ENCODE results near the gene UNK. TPM values are rescaled to one million over a fixed set of nuclear protein-coding genes. Genes with fewer than 3 reads are reported as not detected.

Gene UNK
- total and polyA plus RNA-seq, 2 of the 13 experiments (the other 11 are each of a cell fraction or from before 2014, with no cell fraction given): 31.6 to 33.0 TPM

DNA sequence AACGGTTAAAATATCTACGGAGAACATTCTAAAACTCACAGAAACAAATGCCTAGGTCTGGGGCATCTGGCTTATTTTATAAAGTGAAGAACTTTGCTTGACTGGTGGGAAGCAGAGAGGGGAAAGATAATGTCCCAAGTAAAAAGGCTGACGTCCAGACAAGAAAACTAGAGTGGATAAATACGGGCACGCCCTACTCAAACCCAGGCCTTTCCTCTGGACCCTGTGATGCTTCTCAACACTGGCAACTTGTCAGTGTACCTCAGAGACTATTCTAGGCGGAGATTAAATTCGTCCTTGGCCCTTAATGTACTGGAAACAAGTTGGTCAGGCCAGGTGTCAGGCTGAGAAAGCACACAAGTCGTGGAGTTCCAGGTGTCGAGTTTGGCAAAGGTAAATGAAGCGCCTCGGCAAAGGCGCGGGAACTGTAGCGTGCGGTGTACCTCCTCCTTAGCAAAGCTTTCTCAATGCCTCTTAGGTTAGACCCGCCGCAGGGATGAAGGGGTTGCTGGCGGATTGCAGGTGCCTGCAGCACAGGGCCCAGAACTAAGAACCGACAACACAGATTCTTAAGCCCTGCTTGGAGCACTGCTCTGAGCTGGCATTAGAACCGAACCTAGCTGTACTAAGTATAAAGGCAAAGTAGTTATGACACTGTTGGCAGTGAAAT lies 668 bp upstream of the UNK start (continued):
- TF ChIP-seq KDM4B (CRISPR knock-in tag; IDR thresholded peaks at IDR 0.05) (0 out of 2 replicates have a peak, but pooled peaks have one; percentile 30), ZHX1 (CRISPR knock-in tag; IDR thresholded peaks at IDR 0.05; ENCODE audit: low read depth) (no peak), ISL2 (CRISPR knock-in tag; IDR thresholded peaks at IDR 0.05) (0 out of 2 replicates have a peak, but pooled peaks have one; percentile 34), GABPA (IDR thresholded peaks at IDR 0.05; ENCODE audit: low read depth, low read length) (no peak), GABPA (CRISPR knock-in tag; IDR thresholded peaks at IDR 0.05; ENCODE audit: low read depth) (no peak), GPN1 (CRISPR knock-in tag; IDR thresholded peaks at IDR 0.05; ENCODE audit: borderline replicate concordance) (no peak), IKZF1 (IDR thresholded peaks at IDR 0.05) (no peak), ZNF17 (CRISPR knock-in tag; IDR thresholded peaks at IDR 0.05) (no peak), NFE2 (CRISPR knock-in tag; IDR thresholded peaks at IDR 0.05) (no peak), POGK (CRISPR knock-in tag; conservative IDR thresholded peaks at IDR 0.05) (no peak), ZNF367 (CRISPR knock-in tag; IDR thresholded peaks at IDR 0.05; ENCODE audit: borderline replicate concordance) (no peak), U2AF1 (optimal IDR thresholded peaks at IDR 0.05; ENCODE audit: low read depth, low read length) (no peak), ZSCAN29 (CRISPR knock-in tag; conservative IDR thresholded peaks at IDR 0.05) (0 out of 2 replicates have a peak, but pooled peaks have one; percentile 28), ZNF713 (CRISPR knock-in tag; IDR thresholded peaks at IDR 0.05) (no peak), HCFC1 (IDR thresholded peaks at IDR 0.05; ENCODE audit: low read depth, low read length) (no peak), SAFB2 (CRISPR knock-in tag; IDR thresholded peaks at IDR 0.05; ENCODE audit: borderline replicate concordance, low read depth) (no peak)
- TF ChIP-seq, protein P1, sequence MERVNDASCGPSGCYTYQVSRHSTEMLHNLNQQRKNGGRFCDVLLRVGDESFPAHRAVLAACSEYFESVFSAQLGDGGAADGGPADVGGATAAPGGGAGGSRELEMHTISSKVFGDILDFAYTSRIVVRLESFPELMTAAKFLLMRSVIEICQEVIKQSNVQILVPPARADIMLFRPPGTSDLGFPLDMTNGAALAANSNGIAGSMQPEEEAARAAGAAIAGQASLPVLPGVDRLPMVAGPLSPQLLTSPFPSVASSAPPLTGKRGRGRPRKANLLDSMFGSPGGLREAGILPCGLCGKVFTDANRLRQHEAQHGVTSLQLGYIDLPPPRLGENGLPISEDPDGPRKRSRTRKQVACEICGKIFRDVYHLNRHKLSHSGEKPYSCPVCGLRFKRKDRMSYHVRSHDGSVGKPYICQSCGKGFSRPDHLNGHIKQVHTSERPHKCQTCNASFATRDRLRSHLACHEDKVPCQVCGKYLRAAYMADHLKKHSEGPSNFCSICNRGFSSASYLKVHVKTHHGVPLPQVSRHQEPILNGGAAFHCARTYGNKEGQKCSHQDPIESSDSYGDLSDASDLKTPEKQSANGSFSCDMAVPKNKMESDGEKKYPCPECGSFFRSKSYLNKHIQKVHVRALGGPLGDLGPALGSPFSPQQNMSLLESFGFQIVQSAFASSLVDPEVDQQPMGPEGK (CRISPR knock-in tag; IDR thresholded peaks at IDR 0.05): no peak
- TF ChIP-seq, protein P2, sequence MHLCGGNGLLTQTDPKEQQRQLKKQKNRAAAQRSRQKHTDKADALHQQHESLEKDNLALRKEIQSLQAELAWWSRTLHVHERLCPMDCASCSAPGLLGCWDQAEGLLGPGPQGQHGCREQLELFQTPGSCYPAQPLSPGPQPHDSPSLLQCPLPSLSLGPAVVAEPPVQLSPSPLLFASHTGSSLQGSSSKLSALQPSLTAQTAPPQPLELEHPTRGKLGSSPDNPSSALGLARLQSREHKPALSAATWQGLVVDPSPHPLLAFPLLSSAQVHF (CRISPR knock-in tag; IDR thresholded peaks at IDR 0.05): no peak
- TF ChIP-seq, protein P3, sequence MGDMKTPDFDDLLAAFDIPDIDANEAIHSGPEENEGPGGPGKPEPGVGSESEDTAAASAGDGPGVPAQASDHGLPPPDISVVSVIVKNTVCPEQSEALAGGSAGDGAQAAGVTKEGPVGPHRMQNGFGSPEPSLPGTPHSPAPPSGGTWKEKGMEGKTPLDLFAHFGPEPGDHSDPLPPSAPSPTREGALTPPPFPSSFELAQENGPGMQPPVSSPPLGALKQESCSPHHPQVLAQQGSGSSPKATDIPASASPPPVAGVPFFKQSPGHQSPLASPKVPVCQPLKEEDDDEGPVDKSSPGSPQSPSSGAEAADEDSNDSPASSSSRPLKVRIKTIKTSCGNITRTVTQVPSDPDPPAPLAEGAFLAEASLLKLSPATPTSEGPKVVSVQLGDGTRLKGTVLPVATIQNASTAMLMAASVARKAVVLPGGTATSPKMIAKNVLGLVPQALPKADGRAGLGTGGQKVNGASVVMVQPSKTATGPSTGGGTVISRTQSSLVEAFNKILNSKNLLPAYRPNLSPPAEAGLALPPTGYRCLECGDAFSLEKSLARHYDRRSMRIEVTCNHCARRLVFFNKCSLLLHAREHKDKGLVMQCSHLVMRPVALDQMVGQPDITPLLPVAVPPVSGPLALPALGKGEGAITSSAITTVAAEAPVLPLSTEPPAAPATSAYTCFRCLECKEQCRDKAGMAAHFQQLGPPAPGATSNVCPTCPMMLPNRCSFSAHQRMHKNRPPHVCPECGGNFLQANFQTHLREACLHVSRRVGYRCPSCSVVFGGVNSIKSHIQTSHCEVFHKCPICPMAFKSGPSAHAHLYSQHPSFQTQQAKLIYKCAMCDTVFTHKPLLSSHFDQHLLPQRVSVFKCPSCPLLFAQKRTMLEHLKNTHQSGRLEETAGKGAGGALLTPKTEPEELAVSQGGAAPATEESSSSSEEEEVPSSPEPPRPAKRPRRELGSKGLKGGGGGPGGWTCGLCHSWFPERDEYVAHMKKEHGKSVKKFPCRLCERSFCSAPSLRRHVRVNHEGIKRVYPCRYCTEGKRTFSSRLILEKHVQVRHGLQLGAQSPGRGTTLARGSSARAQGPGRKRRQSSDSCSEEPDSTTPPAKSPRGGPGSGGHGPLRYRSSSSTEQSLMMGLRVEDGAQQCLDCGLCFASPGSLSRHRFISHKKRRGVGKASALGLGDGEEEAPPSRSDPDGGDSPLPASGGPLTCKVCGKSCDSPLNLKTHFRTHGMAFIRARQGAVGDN (CRISPR knock-in tag; IDR thresholded peaks at IDR 0.05): peak; percentile 23

Data from HepG2 (cell line).